GM20000 (cell line): Measurements from ENCODE around the gene GABRG3.
A peak's percentile ranks its signal among the peaks of the same experiment; 100 is the strongest.

Experiments
- DNase-seq: peaks from one replicate; pipeline ENCODE4 v3.0.0; 2012; ENCODE audit warnings: low spot score
- TF ChIP-seq, protein P1 (sequence below): IDR thresholded peaks from 2 replicates; pipeline ENCODE4 v1.5.1; 2012; ENCODE audit warnings: mild to moderate bottlenecking, control low read depth; ENCODE audit errors: extremely low read depth, missing control alignments

GABRG3 gene

DNA sequence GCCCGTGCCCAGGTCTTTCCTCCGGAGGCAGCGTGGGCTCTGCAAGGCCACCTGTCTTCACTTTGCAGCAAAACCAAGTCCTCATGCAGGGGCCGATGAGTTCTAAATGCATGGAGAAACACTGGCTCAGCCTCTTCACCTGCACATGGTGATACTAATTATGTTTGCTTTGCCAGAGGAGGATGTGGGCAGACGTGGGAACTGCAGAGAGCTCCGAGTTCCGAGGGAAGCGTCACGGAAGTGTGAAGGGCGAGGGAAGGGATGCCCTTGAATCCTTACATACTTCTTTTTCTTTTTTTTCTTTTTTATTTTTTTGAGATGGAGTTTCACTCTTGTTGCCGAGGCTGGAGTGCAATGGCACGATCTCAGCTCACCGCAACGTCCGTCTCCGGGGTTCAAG, 74.8 kb downstream of the GABRG3 start:
- no peak for DNase-seq
- TF ChIP-seq, protein P1, sequence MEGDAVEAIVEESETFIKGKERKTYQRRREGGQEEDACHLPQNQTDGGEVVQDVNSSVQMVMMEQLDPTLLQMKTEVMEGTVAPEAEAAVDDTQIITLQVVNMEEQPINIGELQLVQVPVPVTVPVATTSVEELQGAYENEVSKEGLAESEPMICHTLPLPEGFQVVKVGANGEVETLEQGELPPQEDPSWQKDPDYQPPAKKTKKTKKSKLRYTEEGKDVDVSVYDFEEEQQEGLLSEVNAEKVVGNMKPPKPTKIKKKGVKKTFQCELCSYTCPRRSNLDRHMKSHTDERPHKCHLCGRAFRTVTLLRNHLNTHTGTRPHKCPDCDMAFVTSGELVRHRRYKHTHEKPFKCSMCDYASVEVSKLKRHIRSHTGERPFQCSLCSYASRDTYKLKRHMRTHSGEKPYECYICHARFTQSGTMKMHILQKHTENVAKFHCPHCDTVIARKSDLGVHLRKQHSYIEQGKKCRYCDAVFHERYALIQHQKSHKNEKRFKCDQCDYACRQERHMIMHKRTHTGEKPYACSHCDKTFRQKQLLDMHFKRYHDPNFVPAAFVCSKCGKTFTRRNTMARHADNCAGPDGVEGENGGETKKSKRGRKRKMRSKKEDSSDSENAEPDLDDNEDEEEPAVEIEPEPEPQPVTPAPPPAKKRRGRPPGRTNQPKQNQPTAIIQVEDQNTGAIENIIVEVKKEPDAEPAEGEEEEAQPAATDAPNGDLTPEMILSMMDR: no peak

DNA sequence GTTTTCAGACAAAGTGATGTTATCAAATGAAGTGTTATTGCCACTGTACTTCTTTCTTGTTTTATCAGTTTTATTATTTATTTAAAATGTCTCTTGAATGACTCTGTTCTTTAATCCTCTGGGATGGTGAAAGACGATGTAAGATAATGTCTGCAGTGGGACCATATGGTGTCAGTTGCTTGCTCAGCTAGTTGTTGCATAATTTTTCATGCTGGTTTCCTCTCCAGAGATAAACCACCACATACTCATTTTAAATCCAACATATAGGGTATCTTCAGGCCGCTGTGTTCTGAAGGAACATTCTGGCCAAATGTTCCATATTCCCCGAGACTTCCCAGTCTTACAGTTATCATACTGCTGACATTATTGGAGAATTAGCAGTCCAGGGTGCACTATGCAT, 75.9 kb downstream of the GABRG3 start:
- TF ChIP-seq, protein P1: no peak
- DNase-seq: no peak

DNA sequence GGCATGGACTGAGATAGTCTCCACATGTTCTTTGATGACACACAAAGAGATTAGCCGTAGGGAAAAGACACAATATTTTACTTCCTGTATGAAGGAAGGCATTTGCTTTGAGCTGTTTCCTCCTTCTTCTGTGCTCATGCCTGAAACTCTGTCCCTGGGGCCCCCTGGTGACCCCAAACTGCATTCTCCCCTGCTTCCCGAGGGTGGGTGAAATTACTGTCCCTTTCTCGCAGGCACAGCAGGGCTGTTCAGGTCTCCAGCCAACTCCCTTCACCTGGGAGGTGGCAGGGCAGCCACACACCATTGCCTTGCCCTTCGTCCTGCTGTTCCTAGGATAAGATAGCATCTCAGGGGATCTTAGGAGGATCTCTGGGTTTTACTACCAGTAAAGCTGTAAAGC, 79.2 kb downstream of the GABRG3 start:
- no peak for DNase-seq
- TF ChIP-seq, protein P1: no peak

DNA sequence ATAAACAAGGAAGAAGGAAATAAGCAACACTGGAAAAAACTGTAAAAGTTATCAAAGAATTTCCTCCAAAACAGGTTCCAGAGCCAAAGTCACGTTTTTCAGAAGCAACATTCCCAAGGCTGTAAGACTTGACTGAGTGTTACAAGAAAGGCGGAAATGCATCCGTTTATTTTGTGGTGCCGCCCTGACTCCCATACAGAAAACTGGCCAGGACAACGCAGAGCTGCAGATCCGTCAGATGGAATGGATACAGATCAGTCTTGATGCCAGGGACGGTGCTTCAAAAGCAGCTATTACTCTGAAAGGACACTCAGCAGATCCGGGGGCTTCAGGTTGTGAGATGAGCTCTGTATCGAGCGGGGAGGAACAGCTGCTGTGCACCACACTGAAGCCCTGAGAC, 83.4 kb downstream of the GABRG3 start:
- no peak for DNase-seq
- TF ChIP-seq, protein P1: no peak

DNA sequence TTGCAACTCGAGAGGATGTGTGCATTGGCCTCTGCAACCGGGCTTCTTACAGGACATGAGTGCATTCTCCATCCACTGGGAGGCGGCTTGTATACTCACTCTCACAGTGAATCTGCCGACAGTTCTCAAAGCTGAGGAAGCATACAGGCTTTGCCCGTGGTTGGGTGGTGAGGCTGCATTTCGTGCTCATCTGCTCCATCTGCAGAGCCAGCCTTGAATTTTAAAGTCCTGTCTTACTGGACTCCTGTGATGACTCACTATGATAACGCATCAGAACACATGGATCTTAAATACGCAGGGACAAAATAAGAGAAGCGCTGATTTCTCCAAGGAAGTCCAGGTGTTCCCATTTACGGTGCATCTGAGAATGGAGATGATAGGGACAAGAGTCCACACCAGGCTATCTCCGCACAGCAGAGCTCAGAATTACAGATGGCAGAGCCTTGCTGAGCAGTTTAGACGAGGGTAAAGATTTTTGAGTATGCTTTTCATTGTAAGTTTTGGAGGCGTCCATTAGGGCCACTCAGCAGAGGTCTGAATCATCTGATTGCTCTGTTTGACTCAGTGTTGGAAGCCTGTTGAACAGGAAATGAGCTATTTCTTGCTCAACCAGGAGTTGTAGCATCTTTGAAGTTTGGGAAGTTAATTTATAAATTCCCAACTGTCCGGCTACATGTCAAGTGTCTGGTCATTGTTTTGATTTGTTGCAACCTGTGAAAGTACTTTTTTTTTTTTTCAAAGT, 87.1 kb downstream of the GABRG3 start:
- DNase-seq: no peak
- TF ChIP-seq, protein P1: no peak

DNA sequence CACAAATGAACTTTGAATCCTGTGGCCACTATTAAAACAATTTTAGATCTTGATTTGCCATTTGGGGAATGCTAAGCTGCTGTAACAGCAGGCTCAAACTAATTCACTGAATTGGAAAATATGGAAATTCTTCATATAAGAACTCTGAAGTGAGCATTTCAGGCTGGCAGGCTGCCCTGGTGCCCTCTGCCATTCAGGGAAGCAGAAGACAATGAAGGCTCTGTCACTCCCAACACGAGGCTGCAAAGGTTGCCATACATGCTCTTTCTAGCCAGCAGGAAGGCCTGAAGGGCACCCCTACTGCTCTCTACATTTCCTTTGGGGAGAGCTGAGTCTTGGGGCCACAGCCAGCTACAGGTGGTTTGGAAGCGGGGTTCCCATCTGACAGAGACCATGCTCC, 88.0 kb downstream of the GABRG3 start:
- no peak for DNase-seq
- TF ChIP-seq, protein P1: no peak

DNA sequence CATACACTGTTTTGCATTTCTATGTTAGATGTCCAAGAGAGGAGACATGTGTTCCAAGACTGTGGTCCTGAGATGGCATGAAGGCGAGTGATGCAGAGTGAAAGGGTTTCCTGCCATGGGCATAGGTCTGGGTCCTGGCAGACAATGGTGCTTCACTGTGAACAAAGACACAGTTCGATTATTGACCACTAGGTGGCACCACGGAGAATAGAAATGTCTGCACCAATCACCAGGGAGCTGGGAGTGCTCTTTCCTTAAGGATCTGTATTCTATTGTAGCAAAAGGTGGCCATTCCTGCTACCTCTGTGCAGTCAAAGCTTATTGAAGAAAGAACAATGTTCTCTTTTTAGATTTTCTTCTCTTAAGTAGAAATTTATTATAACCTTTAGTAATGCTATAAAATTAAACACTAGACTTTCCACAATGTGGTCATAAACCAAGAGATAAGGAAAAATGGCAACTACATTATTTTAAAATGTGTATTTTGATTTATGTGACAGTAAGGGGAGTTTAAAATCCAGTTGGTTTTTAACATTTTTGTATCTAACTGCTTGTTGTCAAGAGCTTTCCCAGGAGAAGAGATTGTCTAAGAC, 88.7 kb downstream of the GABRG3 start:
- DNase-seq: peak; percentile 25
- TF ChIP-seq, protein P1: no peak
